K562 (cell line): ENCODE results near the gene SLC25A11. TPM values are rescaled to one million over a fixed set of nuclear protein-coding genes. Genes with fewer than 3 reads are reported as not detected.

Experiments
- ETV6 ChIP-seq, 3 experiments: fragments of 150-350 bp in 1 of 3; sonication (generic) in 1 of 3; formaldehyde crosslinking in 1 of 3; IDR thresholded peaks; 2 replicates each; pipeline versions ENCODE4 v1.6.1 to v1.8.0; 2014 to 2022; ENCODE audit warnings: borderline replicate concordance in 2 of 3, low read depth in 2 of 3, antibody characterized with exemption in 1 of 3, low read length in 1 of 3, mild to moderate bottlenecking in 1 of 3, missing genetic modification reagents in 1 of 3
- FOXJ3 ChIP-seq: sonication (generic); formaldehyde crosslinking; IDR thresholded peaks from 2 replicates; pipeline ENCODE4 v1.4.0; 2020; ENCODE audit warnings: mild to moderate bottlenecking, missing genetic modification reagents
- LEF1 ChIP-seq: fragments of 450-650 bp; IDR thresholded peaks from 2 replicates; pipeline ENCODE4 v1.6.1; 2016; ENCODE audit warnings: mild to moderate bottlenecking
- NONO ChIP-seq, 2 experiments: fragments of 200-400 bp in 1 of 2; fragments of 450-650 bp in 1 of 2; formaldehyde crosslinking in 1 of 2; IDR thresholded peaks; 2 replicates each; pipeline ENCODE4 v1.6.1; 2017; ENCODE audit warnings: low read depth in 2 of 2, mild to moderate bottlenecking in 2 of 2, moderate library complexity in 2 of 2, low read length in 1 of 2
- POLR3G ChIP-seq: IDR thresholded peaks from 2 replicates; pipeline ENCODE4 v1.6.1; 2011; ENCODE audit not compliant: insufficient read length, insufficient replicate concordance; ENCODE audit errors: extremely low read depth
- RBFOX2 ChIP-seq: fragments of 200-400 bp; formaldehyde crosslinking; IDR thresholded peaks from 2 replicates; pipeline ENCODE4 v1.6.1; 2017; ENCODE audit warnings: low read depth, mild to moderate bottlenecking, low read length, moderate library complexity
- RBM22 ChIP-seq: fragments of 200-400 bp; formaldehyde crosslinking; IDR thresholded peaks from 2 replicates; pipeline ENCODE4 v1.6.1; 2018; ENCODE audit warnings: low read length, low read depth; ENCODE audit not compliant: poor library complexity, severe bottlenecking
- SIN3A ChIP-seq, 2 experiments: fragments of 150-350 bp in 1 of 2; IDR thresholded peaks; 2 replicates each; pipeline ENCODE4 v1.6.1; 2011 to 2016; ENCODE audit warnings: borderline replicate concordance in 2 of 2, low read depth in 2 of 2, low read length in 2 of 2, mild to moderate bottlenecking in 2 of 2, moderate library complexity in 2 of 2; ENCODE audit not compliant: control insufficient read depth in 1 of 2
- UBTF ChIP-seq, 2 experiments: IDR thresholded peaks; 2 replicates each; pipeline ENCODE4 v1.6.1; 2012; ENCODE audit warnings: improper control_type of control experiment in 2 of 2, low read depth in 2 of 2, low read length in 2 of 2, borderline replicate concordance in 1 of 2
- ZFP30 ChIP-seq: fragments of 250-450 bp; sonication (Bioruptor Pico); IDR thresholded peaks from 2 replicates; pipeline ENCODE4 v1.8.0; 2022; ENCODE audit warnings: moderate library complexity, mild to moderate bottlenecking, inconsistent platforms, borderline replicate concordance
- ZNF146 ChIP-seq: IDR thresholded peaks from one replicate; pipeline ENCODE4 v1.6.1; 2018; ENCODE audit warnings: missing compliant biosample characterization; ENCODE audit not compliant: unreplicated experiment
- polyA plus RNA-seq, 8 experiments: library from polyadenylated mRNA; depleted of rRNA in 4 of 8; stranded (reverse) in 5 of 8; unstranded in 3 of 8; fragments of >200 nt; fragmentation: Nextera tagmentation in 2 of 8; fragmentation: Illumina TruSeq in 1 of 8; extraction: Ambion mirVana in 2 of 8; extraction: Trizol in 1 of 8; gene quantifications; 2 replicates each; pipeline versions ENCODE4 v1.2.1 to v1.2.3, GENCODE V29; 2011 to 2014; ENCODE audit warnings: inconsistent platforms in 1 of 8, missing spikeins in 1 of 8
- total RNA-seq, 7 experiments: library from RNA; depleted of rRNA in 6 of 7; stranded (reverse); fragments of >200 nt in 6 of 7; fragmentation: Illumina TruSeq in 2 of 7; extraction: Trizol in 2 of 7; gene quantifications; 2 replicates each; pipeline versions ENCODE4 v1.2.1 to v1.2.3, GENCODE V29; 2011 to 2021; ENCODE audit warnings: low replicate concordance in 1 of 7
- TF ChIP-seq, protein P1 (sequence below): fragments of 250-450 bp; sonication (Bioruptor Pico); IDR thresholded peaks from 2 replicates; pipeline ENCODE4 v1.4.0; 2020; ENCODE audit warnings: mild to moderate bottlenecking
- TF ChIP-seq, protein P2 (sequence below): fragments of 450-650 bp; formaldehyde crosslinking; IDR thresholded peaks from 2 replicates; pipeline ENCODE4 v1.4.0; 2020; ENCODE audit warnings: mild to moderate bottlenecking, moderate library complexity
- TF ChIP-seq, protein P3 (sequence below): fragments of 200-800 bp; sonication (Bioruptor generic); IDR thresholded peaks from 2 replicates; pipeline ENCODE4 v1.6.1; 2017; ENCODE audit warnings: missing genetic modification characterization, missing compliant biosample characterization

Gene SLC25A11
- total and polyA plus RNA-seq, 9 of the 15 experiments (the other 6 are each of a cell fraction or from before 2014, with no cell fraction given), result 3.1 to 56.7 (median 32.9) TPM

DNA sequence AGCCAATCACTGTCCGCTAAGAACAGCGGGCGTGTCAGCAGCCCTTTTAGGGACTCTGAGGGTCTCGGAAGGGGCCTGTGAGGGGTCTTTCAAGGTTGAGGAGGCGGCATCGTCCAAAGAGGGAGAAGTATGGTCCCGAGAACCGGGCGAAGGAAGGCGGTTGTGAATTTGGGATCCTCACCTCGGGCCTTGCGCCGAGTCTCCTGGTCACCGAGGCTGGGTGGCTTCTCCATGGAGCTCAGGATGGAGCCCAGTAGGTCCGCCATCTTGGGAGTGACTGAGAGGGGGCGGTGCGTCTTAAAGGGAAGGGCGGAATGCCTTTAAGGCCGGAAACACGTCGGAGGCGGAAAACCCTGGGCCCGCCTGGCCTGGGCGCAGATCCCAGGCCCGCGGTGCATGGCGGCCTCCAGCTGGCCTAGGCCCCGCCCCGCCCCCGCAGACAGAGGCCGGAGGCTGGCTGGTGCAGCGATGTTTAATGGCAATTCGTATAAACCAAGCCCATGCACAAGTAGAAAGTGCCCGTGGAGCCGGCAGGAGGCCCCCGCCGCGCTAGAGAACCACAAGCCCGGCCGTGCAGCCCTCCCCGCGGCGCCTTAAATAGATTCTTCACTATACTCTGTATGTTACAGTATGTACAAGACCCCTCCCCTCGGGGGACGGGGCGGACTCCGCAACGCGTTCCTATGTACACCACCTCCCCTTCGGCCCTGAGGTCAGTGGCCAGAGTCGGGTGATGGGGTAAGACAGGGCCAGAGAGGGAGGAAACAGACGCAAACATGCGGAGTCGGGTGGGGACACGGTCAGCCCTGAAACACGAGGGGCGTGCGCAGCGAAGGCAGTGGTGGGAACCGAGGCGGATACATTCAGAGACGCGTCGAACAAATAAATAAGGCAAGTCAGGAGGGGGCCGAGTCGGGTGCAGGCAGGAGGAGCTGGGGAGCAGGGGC lies 28.0 kb upstream of the SLC25A11 start, which contains the start of gene SPAG7 (continued):
- TF ChIP-seq UBTF (IDR thresholded peaks at IDR 0.05; ENCODE audit: borderline replicate concordance in 1 of 2, low read depth in 2 of 2, low read length in 2 of 2) (0 out of 4 replicates have a peak, but pooled peaks of 1 of the 2 experiments have one; percentile 56), ETV6 (IDR thresholded peaks at IDR 0.05; ENCODE audit: borderline replicate concordance in 1 of 2, low read depth in 2 of 2, low read length in 1 of 2) (no peak; a peak in 1 of 4 replicates), ETV6 (CRISPR knock-in tag; IDR thresholded peaks at IDR 0.05; ENCODE audit: borderline replicate concordance) (0 out of 2 replicates have a peak, but pooled peaks have one; percentile 29), FOXJ3 (no peak), ZNF146 (CRISPR knock-in tag) (no peak), NONO (IDR thresholded peaks at IDR 0.05; ENCODE audit: low read depth in 2 of 2, low read length in 1 of 2) (no peak), LEF1 (no peak), POLR3G (no peak), ZFP30 (CRISPR knock-in tag) (no peak), RBFOX2 (peak; percentile 78), RBM22 (peak; percentile 53), SIN3A (IDR thresholded peaks at IDR 0.05; ENCODE audit: borderline replicate concordance in 2 of 2, control insufficient read depth in 1 of 2, low read depth in 2 of 2, low read length in 2 of 2) (peak; percentile 61 to 89; a peak in 3 of 4 replicates)
- TF ChIP-seq, protein P1, sequence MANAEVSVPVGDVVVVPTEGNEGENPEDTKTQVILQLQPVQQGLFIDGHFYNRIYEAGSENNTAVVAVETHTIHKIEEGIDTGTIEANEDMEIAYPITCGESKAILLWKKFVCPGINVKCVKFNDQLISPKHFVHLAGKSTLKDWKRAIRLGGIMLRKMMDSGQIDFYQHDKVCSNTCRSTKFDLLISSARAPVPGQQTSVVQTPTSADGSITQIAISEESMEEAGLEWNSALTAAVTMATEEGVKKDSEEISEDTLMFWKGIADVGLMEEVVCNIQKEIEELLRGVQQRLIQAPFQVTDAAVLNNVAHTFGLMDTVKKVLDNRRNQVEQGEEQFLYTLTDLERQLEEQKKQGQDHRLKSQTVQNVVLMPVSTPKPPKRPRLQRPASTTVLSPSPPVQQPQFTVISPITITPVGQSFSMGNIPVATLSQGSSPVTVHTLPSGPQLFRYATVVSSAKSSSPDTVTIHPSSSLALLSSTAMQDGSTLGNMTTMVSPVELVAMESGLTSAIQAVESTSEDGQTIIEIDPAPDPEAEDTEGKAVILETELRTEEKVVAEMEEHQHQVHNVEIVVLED (CRISPR knock-in tag), result no peak
- TF ChIP-seq, protein P2, sequence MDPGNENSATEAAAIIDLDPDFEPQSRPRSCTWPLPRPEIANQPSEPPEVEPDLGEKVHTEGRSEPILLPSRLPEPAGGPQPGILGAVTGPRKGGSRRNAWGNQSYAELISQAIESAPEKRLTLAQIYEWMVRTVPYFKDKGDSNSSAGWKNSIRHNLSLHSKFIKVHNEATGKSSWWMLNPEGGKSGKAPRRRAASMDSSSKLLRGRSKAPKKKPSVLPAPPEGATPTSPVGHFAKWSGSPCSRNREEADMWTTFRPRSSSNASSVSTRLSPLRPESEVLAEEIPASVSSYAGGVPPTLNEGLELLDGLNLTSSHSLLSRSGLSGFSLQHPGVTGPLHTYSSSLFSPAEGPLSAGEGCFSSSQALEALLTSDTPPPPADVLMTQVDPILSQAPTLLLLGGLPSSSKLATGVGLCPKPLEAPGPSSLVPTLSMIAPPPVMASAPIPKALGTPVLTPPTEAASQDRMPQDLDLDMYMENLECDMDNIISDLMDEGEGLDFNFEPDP (CRISPR knock-in tag), result no peak
- TF ChIP-seq, protein P3, sequence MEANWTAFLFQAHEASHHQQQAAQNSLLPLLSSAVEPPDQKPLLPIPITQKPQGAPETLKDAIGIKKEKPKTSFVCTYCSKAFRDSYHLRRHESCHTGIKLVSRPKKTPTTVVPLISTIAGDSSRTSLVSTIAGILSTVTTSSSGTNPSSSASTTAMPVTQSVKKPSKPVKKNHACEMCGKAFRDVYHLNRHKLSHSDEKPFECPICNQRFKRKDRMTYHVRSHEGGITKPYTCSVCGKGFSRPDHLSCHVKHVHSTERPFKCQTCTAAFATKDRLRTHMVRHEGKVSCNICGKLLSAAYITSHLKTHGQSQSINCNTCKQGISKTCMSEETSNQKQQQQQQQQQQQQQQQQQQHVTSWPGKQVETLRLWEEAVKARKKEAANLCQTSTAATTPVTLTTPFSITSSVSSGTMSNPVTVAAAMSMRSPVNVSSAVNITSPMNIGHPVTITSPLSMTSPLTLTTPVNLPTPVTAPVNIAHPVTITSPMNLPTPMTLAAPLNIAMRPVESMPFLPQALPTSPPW (CRISPR knock-in tag), result peak; percentile 68
